ENCODE results near the gene ZNF566. TPM values are rescaled to one million over a fixed set of nuclear protein-coding genes. Genes with fewer than 3 reads are reported as not detected.

ZNF566 gene
- total and polyA plus RNA-seq, 2 of the 13 experiments (the other 11 are each of a cell fraction or from before 2014, with no cell fraction given) = 4.8 to 13.7 TPM

GRCh38 chr19:36528194-36528920 is 39.0 kb upstream of the ZNF566 start, which contains the start of gene ZNF260 (continued):
- TF ChIP-seq ZNF616 (CRISPR knock-in tag; IDR thresholded peaks at IDR 0.05; ENCODE audit: low read depth) (peak; percentile 76; the same call in 1 of the 2 replicates), ZNF75D (CRISPR knock-in tag; IDR thresholded peaks at IDR 0.05; ENCODE audit: borderline replicate concordance) (no peak), CTCF (CRISPR knock-in tag; IDR thresholded peaks at IDR 0.05) (0 out of 2 replicates have a peak, but pooled peaks have one; percentile 3), HOXA9 (CRISPR knock-in tag; IDR thresholded peaks at IDR 0.05; ENCODE audit: borderline replicate concordance) (no peak), RAD51 (IDR thresholded peaks at IDR 0.05; ENCODE audit: borderline replicate concordance) (no peak), ZNF34 (CRISPR knock-in tag; IDR thresholded peaks at IDR 0.05; ENCODE audit: borderline replicate concordance) (no peak), MIER3 (CRISPR knock-in tag; IDR thresholded peaks at IDR 0.05; ENCODE audit: borderline replicate concordance) (no peak; the same call in 1 of the 2 replicates), PBX3 (CRISPR knock-in tag; IDR thresholded peaks at IDR 0.05; ENCODE audit: borderline replicate concordance) (no peak), PRDM15 (CRISPR knock-in tag; IDR thresholded peaks at IDR 0.05) (no peak), JUN (CRISPR knock-in tag; IDR thresholded peaks at IDR 0.05) (0 out of 2 replicates have a peak, but pooled peaks have one; percentile 56), ZSCAN21 (CRISPR knock-in tag; IDR thresholded peaks at IDR 0.05; ENCODE audit: borderline replicate concordance) (peak; percentile 7; the same call in 1 of the 2 replicates), MAFF (IDR thresholded peaks at IDR 0.05; ENCODE audit: low read depth, low read length) (0 out of 2 replicates have a peak, but pooled peaks have one; percentile 43), SCMH1 (CRISPR knock-in tag; IDR thresholded peaks at IDR 0.05; ENCODE audit: borderline replicate concordance) (no peak), HCFC1 (IDR thresholded peaks at IDR 0.05; ENCODE audit: low read depth, low read length) (peak; percentile 77), CSRNP2 (CRISPR knock-in tag; conservative IDR thresholded peaks at IDR 0.05; ENCODE audit: low read depth) (no peak), ARHGAP35 (CRISPR knock-in tag; IDR thresholded peaks at IDR 0.05; ENCODE audit: borderline replicate concordance) (no peak), ZNF772 (CRISPR knock-in tag; IDR thresholded peaks at IDR 0.05) (no peak), SIX1 (CRISPR knock-in tag; IDR thresholded peaks at IDR 0.05; ENCODE audit: borderline replicate concordance) (no peak), BATF2 (CRISPR knock-in tag; IDR thresholded peaks at IDR 0.05) (no peak), KLF15 (CRISPR knock-in tag; IDR thresholded peaks at IDR 0.05; ENCODE audit: borderline replicate concordance) (no peak)
